Thyroid gland (tissue), 4 donors: Measurements from ENCODE around the gene C17orf113.
"Not testable (repeated sequence)": the region's sequence is repeated elsewhere in the genome, so short reads cannot be mapped to it uniquely, and the experiment has no call there.

Experiments used
- CTCF ChIP-seq, 6 experiments: fragments of 200-600 bp in 3 of 6; fragments of 450-650 bp in 3 of 6; sonication (generic) in 3 of 6; IDR thresholded peaks; one replicate each; pipeline ENCODE4 v1.5.1; 2016 to 2019; ENCODE audit warnings: antibody characterized with exemption in 6 of 6, mild to moderate bottlenecking in 2 of 6, inconsistent platforms in 1 of 6, moderate library complexity in 1 of 6
- POLR2A ChIP-seq, 2 donors: fragments of 450-650 bp; IDR thresholded peaks; one replicate each; pipeline ENCODE4 v1.6.1; 2017; ENCODE audit warnings: antibody characterized with exemption in 2 of 2, mild to moderate bottlenecking in 2 of 2, moderate library complexity in 1 of 2

- TF ChIP-seq CTCF, POLR2A (IDR thresholded peaks at IDR 0.05): not testable (repeated sequence)
These were observed 29.6 kb downstream of the C17orf113 start for GRCh38 chr17:42020845-42021244.
